HG03103 (cell line): ENCODE data around the gene HNRNPH1.
"Not testable (repeated sequence)": the region's sequence is repeated elsewhere in the genome, so short reads cannot be mapped to it uniquely, and the experiment has no call there.

Experiments used
- ATAC-seq: cut with Tn5 transposase; IDR thresholded peaks from one replicate; pipeline ENCODE4 v1.9.1; 2021; ENCODE audit warnings: low read depth; ENCODE audit not compliant: unreplicated experiment

HNRNPH1 gene, protein sequence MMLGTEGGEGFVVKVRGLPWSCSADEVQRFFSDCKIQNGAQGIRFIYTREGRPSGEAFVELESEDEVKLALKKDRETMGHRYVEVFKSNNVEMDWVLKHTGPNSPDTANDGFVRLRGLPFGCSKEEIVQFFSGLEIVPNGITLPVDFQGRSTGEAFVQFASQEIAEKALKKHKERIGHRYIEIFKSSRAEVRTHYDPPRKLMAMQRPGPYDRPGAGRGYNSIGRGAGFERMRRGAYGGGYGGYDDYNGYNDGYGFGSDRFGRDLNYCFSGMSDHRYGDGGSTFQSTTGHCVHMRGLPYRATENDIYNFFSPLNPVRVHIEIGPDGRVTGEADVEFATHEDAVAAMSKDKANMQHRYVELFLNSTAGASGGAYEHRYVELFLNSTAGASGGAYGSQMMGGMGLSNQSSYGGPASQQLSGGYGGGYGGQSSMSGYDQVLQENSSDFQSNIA

DNA sequence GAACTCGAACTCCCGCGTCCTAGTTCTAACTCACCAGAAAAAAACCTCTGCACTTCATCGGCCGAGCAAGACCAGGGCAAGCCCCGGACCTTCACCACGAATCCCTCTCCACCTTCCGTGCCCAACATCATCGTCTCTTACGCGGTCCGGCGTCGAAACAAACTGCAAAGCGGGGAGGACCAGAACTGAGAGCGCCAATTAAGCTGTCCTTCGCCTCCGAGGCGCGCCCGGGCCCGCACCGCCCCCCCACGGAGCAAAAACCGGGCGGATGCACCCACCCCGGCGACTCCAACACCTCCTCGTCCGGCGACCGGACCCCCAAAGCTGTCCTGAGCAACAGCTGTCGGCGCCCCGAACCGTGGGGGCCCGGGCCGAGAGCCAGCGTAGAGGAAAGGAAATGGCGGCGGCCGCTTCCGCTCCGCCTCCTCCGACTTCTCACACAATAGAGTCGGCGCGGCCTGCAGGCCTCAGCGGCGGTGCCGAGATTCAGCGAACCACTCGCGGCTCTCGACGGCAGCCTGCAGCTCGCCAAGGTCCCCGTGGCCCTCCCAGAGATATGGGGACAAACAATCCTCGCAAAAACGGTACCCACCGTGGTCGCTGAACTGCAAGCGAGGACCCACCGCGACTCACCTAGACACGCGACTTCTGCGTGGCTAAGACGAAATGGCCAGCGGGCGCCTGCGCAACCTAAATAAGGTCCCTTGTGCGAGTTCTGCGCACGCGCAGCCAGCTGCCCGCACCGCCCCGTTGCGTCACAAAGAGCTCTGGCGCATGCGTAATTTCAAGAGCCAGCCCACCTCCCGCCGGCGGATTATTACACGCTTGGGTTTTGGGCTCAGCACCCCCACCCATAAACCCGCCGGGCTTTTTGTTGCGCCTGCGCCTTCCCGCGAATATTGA, at the start of gene HNRNPH1:
HNRNPH1 (minus strand) TSS at position 669 of the 903 bp plus-strand sequence; CDS start at position 131, 538 bp downstream.
- ATAC-seq: peak; percentile 60

DNA sequence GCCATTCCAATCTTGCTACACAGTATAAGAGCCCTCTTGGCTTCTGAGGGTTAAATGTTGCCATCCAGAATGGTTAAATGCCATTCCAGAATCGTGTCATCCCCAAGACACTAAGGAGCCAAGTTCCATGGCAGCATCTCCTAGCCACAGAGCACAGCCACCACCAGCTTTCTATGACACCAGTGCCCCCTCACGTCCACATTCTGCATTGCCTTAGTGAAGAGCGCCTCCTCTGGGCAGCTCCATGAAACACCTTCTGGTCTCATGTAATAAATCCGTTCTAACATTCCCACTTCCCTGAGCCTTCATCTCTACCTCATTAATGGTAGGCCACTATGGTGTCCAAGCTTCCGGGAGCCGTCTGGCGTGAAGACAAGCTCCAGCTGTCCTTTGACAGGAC, 44.9 kb upstream of the HNRNPH1 start:
- ATAC-seq: no peak

DNA sequence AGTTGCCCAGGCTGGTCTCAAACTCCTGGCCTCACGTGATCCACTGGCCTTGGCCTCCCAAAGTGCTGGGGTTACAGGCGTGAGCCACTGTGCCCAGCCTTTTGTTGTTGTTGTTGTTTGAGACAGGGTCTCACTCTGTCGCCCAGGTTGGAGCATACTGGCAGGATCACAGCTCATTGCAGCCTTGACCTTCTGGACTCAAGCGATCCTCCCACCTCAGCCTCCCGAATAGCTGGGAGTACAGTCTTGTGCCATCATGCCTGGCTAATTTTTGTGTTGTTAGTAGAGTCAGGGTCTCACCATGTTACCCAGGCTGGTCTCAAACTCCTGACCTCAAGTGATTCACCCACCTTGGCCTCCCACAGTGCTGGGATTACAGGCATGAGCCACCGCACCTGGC, 38.2 kb upstream of the HNRNPH1 start:
- ATAC-seq: not testable (repeated sequence)

DNA sequence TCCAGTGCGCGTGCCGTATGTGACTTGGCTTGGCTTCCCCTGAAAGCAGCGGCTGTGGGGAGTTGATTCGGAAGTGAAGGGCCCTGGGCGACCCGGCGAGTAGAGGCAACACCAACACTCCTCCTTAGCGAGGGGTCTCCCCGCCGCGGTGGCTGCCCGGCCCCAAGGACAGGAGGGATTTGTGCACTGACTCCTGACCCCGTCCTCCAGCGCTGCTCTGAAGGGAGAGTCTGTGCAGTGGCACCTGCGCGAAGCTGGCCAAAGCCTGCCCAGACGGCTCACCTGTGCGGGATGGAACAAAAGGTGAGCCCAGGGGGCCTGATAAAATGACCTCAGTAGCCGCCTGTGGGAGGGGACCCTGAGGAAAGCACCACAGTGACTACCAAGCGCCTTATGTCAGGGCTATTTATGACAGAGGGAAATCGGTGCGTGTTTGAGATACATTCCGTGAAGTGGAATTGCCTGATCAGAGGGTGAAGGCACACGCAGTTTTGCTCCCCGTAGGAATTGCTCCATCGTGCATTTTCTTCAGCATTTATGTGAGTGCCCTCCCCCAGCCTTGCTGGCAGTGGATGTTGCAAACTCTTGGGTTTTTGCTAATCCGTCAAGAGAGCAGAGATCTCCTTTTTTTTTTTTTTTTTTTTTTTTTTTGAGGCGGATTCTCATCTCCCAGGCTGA, 34.8 kb upstream of the HNRNPH1 start:
- ATAC-seq: peak; percentile 42

DNA sequence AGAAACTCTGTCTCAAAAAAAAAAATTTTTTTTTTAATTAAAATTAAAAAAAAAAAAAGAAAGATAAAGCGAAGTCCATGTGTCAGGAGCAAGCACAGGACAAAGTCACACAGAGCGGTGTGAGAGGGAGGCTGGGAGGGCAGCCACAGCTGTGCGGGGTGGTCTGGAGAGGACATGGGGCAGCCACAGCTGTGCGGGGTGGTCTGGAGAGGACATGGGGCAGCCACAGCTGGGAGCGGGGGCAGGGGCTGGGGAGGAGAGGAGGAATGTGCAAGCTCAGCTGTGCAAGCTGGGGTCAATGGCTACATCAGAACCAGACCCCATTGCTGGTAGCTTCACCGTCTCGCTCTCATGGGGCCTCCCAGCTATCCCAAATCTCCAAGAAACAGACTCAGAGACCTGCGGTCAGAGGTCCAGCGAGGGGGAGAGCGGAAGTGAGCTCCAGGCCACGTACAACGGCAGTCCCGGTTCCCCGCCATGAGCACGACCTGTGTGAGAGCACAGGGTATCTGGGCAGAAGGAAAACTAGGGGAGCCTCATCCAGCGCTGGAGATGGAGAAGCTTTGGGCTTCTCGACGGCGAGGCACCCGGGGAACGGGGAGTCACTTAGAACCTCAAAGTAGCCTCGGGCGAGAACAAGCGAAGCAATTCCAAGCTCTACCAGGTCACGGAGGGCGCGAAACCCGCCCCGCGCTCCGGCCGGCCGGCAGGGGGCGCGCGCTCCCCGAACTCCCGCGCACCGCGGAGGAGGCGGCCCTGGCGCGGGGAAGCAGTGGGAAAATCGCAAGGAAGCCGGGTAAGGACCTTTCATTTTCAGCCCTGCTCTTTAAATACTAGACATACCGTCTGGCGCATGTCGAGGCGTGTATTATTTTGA, 34.1 kb upstream of the HNRNPH1 start:
- ATAC-seq: peak; percentile 86

DNA sequence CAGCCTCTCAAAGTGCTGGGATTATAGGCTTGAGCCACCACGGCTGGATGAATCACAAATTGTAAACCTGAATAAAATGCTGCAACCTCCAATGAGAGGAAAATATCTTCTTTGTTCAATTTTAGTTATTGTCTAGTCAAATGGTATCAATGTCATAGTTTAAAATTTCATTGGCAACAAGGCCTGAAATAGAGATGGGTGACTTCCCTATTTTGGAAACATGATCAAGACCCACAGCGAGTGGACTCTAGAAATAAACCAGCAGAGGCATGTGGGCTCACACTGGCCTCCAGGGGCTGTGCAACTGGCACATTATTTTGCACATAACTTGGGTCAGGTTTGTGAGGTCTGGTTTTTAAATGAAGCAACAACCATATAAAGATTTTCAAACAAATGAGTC, 29.7 kb upstream of the HNRNPH1 start:
- ATAC-seq: not testable (repeated sequence)

DNA sequence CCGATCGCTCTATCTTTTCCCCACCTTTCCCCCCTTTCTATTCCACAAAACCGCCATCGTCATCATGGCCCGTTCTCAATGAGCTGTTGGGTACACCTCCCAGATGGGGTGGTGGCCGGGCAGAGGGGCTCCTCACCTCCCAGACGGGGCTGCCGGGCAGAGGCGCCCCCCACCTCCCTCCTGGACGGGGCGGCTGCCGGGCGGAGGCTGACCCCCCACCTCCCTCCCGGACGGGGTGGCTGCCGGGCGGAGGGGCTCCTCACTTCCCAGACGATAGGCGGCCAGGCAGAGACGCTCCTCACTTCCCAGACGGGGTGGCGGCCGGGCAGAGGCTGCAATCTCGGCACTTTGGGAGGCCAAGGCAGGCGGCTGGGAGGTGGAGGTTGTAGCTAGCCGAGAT, 26.8 kb upstream of the HNRNPH1 start:
- not testable (repeated sequence) for ATAC-seq

DNA sequence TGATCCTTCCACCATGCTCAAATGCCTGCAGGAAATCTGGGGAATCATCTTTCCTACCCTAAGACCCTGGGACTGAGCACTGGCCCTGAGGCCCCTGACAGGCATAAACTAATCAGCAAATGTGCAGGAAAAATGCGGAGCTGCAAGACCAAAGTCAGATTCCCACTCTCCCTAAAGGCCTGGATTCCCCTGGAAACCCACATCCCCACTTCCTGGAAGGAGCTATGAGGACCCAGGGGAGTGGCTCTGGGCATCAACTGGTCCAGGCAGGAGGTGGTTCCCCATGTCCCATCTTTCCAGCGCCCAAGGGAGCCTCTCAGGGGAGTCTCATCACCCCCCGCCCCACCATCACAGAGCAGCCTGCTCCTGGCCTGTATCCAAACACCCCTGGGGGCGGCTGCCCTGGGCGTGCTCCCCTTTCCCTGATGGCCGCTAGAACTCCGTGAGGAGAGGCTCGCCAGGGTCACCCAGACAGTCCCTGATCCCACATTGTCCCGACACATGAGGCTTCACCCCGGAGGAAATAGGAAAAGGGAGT, 25.8 kb upstream of the HNRNPH1 start:
- not testable (repeated sequence) for ATAC-seq

DNA sequence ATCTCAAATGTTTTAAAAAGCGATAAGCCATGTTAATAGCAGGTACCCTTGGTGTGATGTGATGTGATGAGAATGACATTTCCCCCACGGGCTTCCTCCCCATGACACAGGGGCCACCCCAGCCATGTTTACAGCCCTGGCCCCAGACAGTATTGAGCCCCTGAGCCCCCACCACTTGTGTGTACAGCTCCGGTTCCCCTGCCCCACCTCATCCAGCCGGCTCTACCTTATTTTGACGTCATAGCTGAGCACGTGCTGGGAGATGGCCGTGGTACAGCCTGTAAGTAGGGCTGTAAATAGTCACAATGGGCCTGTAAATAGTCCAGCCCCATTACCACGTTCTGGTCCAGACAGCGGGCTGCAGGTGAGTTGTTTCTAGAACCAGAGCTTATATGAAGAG, 24.9 kb upstream of the HNRNPH1 start:
- no peak for ATAC-seq

DNA sequence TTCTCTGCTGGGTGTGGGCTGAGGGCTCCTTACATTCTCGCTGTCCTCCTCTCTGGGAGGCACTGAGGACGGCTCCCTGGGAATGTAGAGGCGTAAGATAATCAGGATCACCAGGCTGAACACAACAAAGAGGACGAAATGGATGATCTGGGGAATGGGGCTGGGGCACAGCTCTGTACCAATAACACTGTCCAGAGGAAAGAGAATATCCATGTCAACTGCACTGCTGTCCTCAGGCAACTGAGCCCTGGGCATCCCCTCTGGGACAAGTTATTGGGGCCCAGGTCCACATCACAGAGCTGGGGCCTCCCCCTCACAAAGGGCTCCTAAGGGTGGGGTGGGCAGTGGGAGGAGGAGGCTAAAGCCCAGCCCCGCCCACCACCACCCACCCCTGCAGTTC, 21.3 kb upstream of the HNRNPH1 start:
- not testable (repeated sequence) for ATAC-seq

DNA sequence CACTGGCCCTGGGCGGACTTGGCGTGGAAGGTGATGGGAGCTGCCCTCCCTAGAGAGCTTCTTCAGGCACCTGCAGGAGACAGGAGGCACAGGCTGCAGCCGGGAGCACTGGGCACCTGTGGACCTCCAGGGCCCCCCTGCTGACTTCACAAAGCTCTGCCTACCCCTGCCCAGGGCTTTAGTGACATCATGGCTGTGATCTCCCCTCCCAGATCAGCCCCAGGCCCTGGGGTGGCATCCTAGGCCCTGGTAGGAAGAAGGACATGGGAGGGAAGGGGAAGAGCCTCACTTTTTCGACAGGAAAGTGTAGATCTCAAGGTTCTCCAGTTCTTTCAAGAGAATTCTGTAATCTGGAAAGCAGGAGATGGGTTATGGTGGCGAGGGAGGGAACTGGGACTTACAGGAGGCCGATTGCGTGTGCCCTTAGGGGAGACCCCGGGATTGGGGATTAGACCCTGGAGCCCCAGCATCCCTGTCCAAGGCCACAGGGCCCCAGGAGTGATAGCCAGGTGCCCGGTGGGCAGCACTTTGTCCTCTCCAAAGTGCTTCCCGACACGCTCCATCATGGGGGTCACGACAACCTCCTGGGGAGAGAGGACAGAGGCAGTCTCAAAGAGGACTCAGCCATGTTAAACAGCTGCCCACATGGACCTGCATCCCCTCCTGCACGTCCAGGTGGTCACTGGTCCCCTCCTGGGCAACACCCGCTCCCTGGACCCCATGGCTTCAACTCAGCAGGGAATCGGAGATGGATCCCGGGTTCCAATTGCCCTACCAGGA, 19.9 kb upstream of the HNRNPH1 start:
- ATAC-seq: not testable (repeated sequence)

DNA sequence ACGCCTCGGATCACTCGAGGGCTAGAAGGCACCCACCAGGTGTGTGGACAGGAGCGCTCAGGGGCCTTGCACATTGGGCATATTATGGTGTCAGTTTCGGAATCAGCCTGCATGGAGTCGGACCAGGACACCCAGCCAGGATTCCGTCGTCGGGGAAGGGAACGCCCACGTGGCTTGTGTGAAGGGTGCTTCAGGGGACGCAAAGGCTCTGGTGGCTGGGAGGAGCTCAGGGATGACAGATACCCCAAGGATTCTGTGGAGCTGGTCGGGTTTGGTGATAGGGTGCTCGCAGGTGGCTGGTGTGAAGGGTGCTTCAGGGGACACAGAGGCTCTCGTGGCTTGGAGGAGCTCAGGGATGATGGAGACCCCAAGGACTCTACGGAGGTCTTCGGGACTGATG, 19.2 kb upstream of the HNRNPH1 start:
- not testable (repeated sequence) for ATAC-seq

DNA sequence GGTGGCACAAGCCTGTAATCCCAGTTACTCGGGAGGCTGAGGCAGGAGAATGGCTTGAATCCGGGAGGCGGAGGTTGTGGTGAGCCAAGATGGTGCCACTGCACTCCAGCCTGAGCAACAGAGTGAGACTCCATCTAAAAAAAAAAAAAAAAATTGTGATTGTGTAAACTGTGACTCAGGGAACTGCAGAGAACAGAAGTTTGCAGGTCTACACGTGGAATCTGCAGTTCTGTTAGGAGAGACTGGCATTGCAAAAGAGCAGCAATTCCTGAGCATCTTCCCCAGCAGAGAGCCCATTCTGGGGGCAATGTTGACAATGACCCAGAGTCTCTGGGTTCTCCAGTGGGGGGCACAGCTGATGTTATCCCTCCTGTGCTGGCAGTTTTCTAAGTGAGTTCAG, 18.3 kb upstream of the HNRNPH1 start:
- not testable (repeated sequence) for ATAC-seq

DNA sequence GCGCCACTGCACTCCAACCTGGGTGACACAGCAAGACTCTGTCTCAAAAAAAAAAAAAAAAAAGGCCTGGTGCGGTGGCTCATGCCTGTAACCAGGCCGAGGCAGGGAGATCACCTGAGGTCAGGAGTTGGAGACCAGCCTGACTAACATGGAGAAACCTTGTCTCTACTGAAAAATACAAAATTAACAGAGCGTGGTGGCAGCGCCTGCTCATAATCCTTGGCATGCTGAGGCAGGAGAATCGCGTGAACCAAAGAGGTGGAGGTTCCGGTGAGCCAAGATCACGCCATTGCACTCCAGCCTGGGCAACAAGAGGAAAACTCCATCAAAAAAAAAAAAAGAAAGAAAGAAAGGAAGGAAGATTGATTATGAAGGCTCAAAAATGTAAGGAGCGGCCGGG, 15.8 kb upstream of the HNRNPH1 start:
- ATAC-seq: not testable (repeated sequence)

DNA sequence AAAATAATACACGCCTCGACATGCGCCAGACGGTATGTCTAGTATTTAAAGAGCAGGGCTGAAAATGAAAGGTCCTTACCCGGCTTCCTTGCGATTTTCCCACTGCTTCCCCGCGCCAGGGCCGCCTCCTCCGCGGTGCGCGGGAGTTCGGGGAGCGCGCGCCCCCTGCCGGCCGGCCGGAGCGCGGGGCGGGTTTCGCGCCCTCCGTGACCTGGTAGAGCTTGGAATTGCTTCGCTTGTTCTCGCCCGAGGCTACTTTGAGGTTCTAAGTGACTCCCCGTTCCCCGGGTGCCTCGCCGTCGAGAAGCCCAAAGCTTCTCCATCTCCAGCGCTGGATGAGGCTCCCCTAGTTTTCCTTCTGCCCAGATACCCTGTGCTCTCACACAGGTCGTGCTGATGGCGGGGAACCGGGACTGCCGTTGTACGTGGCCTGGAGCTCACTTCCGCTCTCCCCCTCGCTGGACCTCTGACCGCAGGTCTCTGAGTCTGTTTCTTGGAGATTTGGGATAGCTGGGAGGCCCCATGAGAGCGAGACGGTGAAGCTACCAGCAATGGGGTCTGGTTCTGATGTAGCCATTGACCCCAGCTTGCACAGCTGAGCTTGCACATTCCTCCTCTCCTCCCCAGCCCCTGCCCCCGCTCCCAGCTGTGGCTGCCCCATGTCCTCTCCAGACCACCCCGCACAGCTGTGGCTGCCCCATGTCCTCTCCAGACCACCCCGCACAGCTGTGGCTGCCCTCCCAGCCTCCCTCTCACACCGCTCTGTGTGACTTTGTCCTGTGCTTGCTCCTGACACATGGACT, 11.1 kb upstream of the HNRNPH1 start:
- peak; percentile 81 for ATAC-seq

DNA sequence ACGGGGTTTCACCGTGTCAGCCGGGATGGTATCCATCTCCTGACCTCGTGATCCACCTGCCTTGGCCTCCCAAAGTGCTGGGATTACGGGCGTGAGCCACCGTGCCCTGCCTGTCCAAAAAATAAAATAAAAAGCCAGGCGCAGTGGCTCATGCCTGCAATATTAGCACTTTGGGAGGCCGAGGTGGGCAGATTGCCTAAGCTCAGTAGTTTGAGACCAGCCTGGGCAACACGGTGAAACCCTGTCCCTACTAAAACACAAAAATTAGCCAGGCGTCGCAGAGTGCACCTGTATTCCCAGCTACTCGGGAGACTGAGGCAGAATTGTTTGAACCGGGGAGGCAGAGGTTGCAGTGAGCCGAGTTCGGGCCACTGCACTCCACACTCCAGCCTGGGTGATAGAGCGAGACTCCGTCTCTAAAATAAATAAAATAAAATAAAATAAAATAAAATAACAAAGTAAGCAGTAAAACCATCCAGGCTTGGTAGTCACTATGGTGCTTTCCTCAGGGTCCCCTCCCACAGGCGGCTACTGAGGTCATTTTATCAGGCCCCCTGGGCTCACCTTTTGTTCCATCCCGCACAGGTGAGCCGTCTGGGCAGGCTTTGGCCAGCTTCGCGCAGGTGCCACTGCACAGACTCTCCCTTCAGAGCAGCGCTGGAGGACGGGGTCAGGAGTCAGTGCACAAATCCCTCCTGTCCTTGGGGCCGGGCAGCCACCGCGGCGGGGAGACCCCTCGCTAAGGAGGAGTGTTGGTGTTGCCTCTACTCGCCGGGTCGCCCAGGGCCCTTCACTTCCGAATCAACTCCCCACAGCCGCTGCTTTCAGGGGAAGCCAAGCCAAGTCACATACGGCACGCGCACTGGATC, 10.3 kb upstream of the HNRNPH1 start:
- ATAC-seq: peak; percentile 43

DNA sequence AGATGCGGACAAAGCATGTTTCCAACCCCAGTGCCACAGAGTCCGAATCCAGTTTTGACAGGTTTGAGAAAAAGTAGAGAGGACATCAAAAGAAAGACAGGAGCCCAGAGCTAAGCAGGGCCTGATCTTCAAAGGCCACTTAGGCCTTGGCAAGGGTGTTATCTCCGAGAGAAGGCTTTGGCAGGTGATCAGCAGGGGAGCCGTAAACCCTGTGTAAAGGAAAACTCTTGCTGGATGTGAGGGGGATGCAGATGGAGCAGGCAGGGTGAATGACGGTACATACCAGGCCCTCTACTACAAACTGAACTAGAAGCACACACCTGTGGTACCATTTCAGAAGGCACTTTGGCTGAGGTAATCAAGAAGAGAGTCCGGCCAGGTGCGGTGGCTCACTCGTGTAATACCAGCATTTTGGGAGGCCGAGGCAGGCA, 1.4 kb upstream of the HNRNPH1 start:
- no peak for ATAC-seq
